ENCODE measurements around the gene VAV2. TPM values are rescaled to one million over a fixed set of nuclear protein-coding genes. Genes with fewer than 3 reads are reported as not detected.

The VAV2 gene
- total and polyA plus RNA-seq, 2 of the 4 experiments (the other 2 are of a cell fraction): 10.8 to 13.4 TPM

GRCh38 chr9:133740911-133741310 is 251.2 kb downstream of the VAV2 start:
- Histone ChIP-seq H3K56ac (ENCODE audit: extremely low read depth, insufficient read depth, low read length) (no peak overlapping the region), H3K9ac (ENCODE audit: low read depth, low read length) (no peak overlapping the region), H3K18ac (ENCODE audit: low read depth, low read length) (no peak overlapping the region), H3K4me1 (ENCODE audit: control insufficient read depth, insufficient read depth, low read length) (peaks cover 5% of the 10 kb centered on the region; the same call in 1 of the 2 replicates), H2AK5ac (ENCODE audit: low read depth, low read length) (no peak overlapping the region), H2BK15ac (ENCODE audit: low read depth, low read length) (no peak overlapping the region), H2BK120ac (ENCODE audit: low read depth, low read length) (no peak overlapping the region), H3K9me3 (ENCODE audit: control insufficient read depth, insufficient read depth, low read length) (no peaks in the 10 kb centered on the region), H4K91ac (ENCODE audit: insufficient read depth, low read depth, low read length) (no peak overlapping the region), H3K27me3 (ENCODE audit: control insufficient read depth, insufficient read depth, low read length) (peaks cover 4% of the 10 kb centered on the region; the same call in 1 of the 2 replicates), H2AFZ (replicated peaks; ENCODE audit: low read length, poor library complexity) (no peak overlapping the region), H3K4ac (ENCODE audit: low read depth, low read length) (no peak overlapping the region), H4K8ac (ENCODE audit: low read depth in 2 of 2, low read length in 2 of 2) (no peak overlapping the region), H2BK5ac (ENCODE audit: low read depth, low read length, poor library complexity, severe bottlenecking) (no peak overlapping the region), H2BK20ac (ENCODE audit: low read depth, low read length) (no peak overlapping the region), H3K14ac (replicated peaks; ENCODE audit: low read depth, low read length) (no peak overlapping the region), H2AK9ac (replicated peaks; ENCODE audit: low read depth, low read length, poor library complexity) (no peak overlapping the region), H3K9me1 (ENCODE audit: insufficient read depth, low read length) (peaks cover 4% of the 10 kb centered on the region; the same call in 1 of the 2 replicates), H3K79me1 (ENCODE audit: low read depth in 1 of 2, low read length in 2 of 2) (no peaks in the 10 kb centered on the region), H3K27ac (ENCODE audit: insufficient read depth, low read length) (no peak overlapping the region), H3K4me2 (ENCODE audit: low read depth, low read length) (no peak overlapping the region), H4K20me1 (ENCODE audit: insufficient read depth, low read length) (no peaks in the 10 kb centered on the region), H3K4me3 (ENCODE audit: insufficient read depth, low read depth, low read length) (no peak overlapping the region), H4K5ac (ENCODE audit: low read depth, low read length) (no peak overlapping the region), H3K36me3 (ENCODE audit: control insufficient read depth, insufficient read depth, low read length) (no peaks in the 10 kb centered on the region), H3K23ac (ENCODE audit: low read depth, low read length) (no peak overlapping the region)
- ChIA-PET CTCF (no interaction called here), POLR2A (ENCODE audit: unreplicated experiment) (no interaction called here)
- no CpG with 5 or more reads among the region's 8 CpGs for WGBS, 2 experiments (ENCODE audit: extremely low coverage in 2 of 2, insufficient read length in 1 of 2)
- dilution Hi-C loops (cut with HindIII; ENCODE audit: low sequenced_read_pairs, unreplicated experiment): no loop called here
- intact Hi-C loops (cut with micrococcal nuclease): no loop called here
- no peak for ATAC-seq (ENCODE audit: low read depth)
- TF ChIP-seq FOS (IDR thresholded peaks at IDR 0.05; ENCODE audit: low read depth, low read length) (no peak), CTCF (conservative IDR thresholded peaks at IDR 0.05; ENCODE audit: low read depth, low read length) (no peak), CHD1 (IDR thresholded peaks at IDR 0.05; ENCODE audit: low read depth, low read length) (no peak), RAD21 (IDR thresholded peaks at IDR 0.05; ENCODE audit: low read length) (no peak), CEBPB (IDR thresholded peaks at IDR 0.05; ENCODE audit: low read depth, low read length) (no peak), MAFK (IDR thresholded peaks at IDR 0.05; ENCODE audit: low read depth, low read length) (no peak), SMC3 (IDR thresholded peaks at IDR 0.05; ENCODE audit: low read depth, low read length) (no peak), POLR2A (IDR thresholded peaks at IDR 0.05; ENCODE audit: low read depth, low read length) (no peak), MAZ (IDR thresholded peaks at IDR 0.05; ENCODE audit: borderline replicate concordance, low read depth, low read length) (no peak), USF2 (IDR thresholded peaks at IDR 0.05; ENCODE audit: low read depth, low read length) (no peak), RFX5 (IDR thresholded peaks at IDR 0.05; ENCODE audit: low read depth, low read length) (no peak), NFE2L2 (IDR thresholded peaks at IDR 0.05; ENCODE audit: low read depth, low read length) (no peak), ELK1 (IDR thresholded peaks at IDR 0.05; ENCODE audit: borderline replicate concordance, low read depth, low read length) (no peak), RCOR1 (IDR thresholded peaks at IDR 0.05; ENCODE audit: insufficient replicate concordance, low read length) (no peak)
- BruUV-seq (replicated peaks): no TSS peak
- in situ Hi-C loops (cut with MboI; ENCODE audit: low sequenced_read_pairs): no loop called here
- DNase-seq: no peak
